ENCODE measurements around the gene NMNAT2. TPM values are rescaled to one million over a fixed set of nuclear protein-coding genes. Genes with fewer than 3 reads are reported as not detected.

Gene NMNAT2
- total RNA-seq, 4 donors from 2014 or later = 0.20 to 0.48 (median 0.27) TPM; not detected in 1

- in situ Hi-C loops (cut with MboI; ENCODE audit: low pct_ligation_motif_present in 1 of 4, low pct_unique_long_range_greater_than_20kb in 1 of 4, low sequenced_read_pairs in 3 of 4) (no loop called here), intact Hi-C loops (cut with DNase I; ENCODE audit: low total_unique reads) (no loop called here)
- TF ChIP-seq POLR2AphosphoS5 (IDR thresholded peaks at IDR 0.05) = no peak
- no peak for TF ChIP-seq POLR2A (IDR thresholded peaks at IDR 0.05)
- Histone ChIP-seq H3K36me3 (no peaks in the 10 kb centered on the region), H3K4me3 (no peak overlapping the region), H3K27me3 (no peaks in the 10 kb centered on the region), H3K4me1 (no peaks in the 10 kb centered on the region), H3K27ac (no peak overlapping the region), H3K9me3 (no peaks in the 10 kb centered on the region)
- no peak for DNase-seq
- 65 to 83% methylated on average over 2 to 6 of the region's 6 CpGs for WGBS, 2 donors (ENCODE audit: low coverage in 1 of 2)
Measured at GRCh38 chr1:183263886-183264602, 154.1 kb downstream of the NMNAT2 start.

GRCh38 chr1:183262628-183263200, 155.5 kb downstream of the NMNAT2 start:
- Histone ChIP-seq H3K27ac (no peak overlapping the region), H3K27me3 (no peaks in the 10 kb centered on the region), H3K9me3 (no peaks in the 10 kb centered on the region), H3K4me3 (no peak overlapping the region), H3K4me1 (no peaks in the 10 kb centered on the region), H3K36me3 (no peaks in the 10 kb centered on the region)
- intact Hi-C loops (cut with DNase I; ENCODE audit: low total_unique reads) (no loop called here), in situ Hi-C loops (cut with MboI; ENCODE audit: low pct_ligation_motif_present in 1 of 4, low pct_unique_long_range_greater_than_20kb in 1 of 4, low sequenced_read_pairs in 3 of 4) (no loop called here)
- 66 to 67% methylated on average over 4 to 5 of the region's 5 CpGs for WGBS, 2 donors (ENCODE audit: low coverage in 1 of 2)
- TF ChIP-seq EP300 (IDR thresholded peaks at IDR 0.05; ENCODE audit: low read depth) (no peak), CTCF (IDR thresholded peaks at IDR 0.05) (no peak), POLR2AphosphoS5 (IDR thresholded peaks at IDR 0.05) (no peak), POLR2A (IDR thresholded peaks at IDR 0.05) (no peak)
- DNase-seq = no peak

GRCh38 chr1:183259924-183260323, 158.3 kb downstream of the NMNAT2 start:
- Histone ChIP-seq H3K27me3 (no peaks in the 10 kb centered on the region), H3K4me3 (no peak overlapping the region), H3K27ac (no peak overlapping the region), H3K9me3 (peaks cover 0 to 2% of the 10 kb centered on the region in 2 donors), H3K36me3 (no peaks in the 10 kb centered on the region), H3K4me1 (no peaks in the 10 kb centered on the region)
- in situ Hi-C loops (cut with MboI; ENCODE audit: low pct_ligation_motif_present in 1 of 4, low pct_unique_long_range_greater_than_20kb in 1 of 4, low sequenced_read_pairs in 3 of 4) (no loop called here), intact Hi-C loops (cut with DNase I; ENCODE audit: low total_unique reads) (no loop called here)
- TF ChIP-seq CTCF (IDR thresholded peaks at IDR 0.05) = no peak
- no peak for TF ChIP-seq EP300 (IDR thresholded peaks at IDR 0.05; ENCODE audit: low read depth)
- TF ChIP-seq POLR2A (IDR thresholded peaks at IDR 0.05) = no peak
- no peak for TF ChIP-seq POLR2AphosphoS5 (IDR thresholded peaks at IDR 0.05)
- DNase-seq = no peak
- WGBS, 2 donors (ENCODE audit: low coverage in 1 of 2) = 82 to 97% methylated on average over 5 of the region's 5 CpGs

GRCh38 chr1:183255073-183255472, 163.1 kb downstream of the NMNAT2 start:
- H3K27me3 ChIP-seq = no peaks in the 10 kb centered on the region
- H3K4me1 ChIP-seq = no peaks in the 10 kb centered on the region
- DNase-seq = no peak
- in situ Hi-C loops (cut with MboI; ENCODE audit: low pct_ligation_motif_present in 1 of 4, low pct_unique_long_range_greater_than_20kb in 1 of 4, low sequenced_read_pairs in 3 of 4) (no loop called here), intact Hi-C loops (cut with DNase I; ENCODE audit: low total_unique reads) (no loop called here)
- WGBS, 2 donors (ENCODE audit: low coverage in 1 of 2) = 73 to 88% methylated on average over 1 of the region's 1 CpG
- no peak overlapping the region for H3K27ac ChIP-seq
- H3K36me3 ChIP-seq = no peaks in the 10 kb centered on the region
- TF ChIP-seq EP300 (IDR thresholded peaks at IDR 0.05; ENCODE audit: low read depth) (no peak), POLR2A (IDR thresholded peaks at IDR 0.05) (no peak), POLR2AphosphoS5 (IDR thresholded peaks at IDR 0.05) (no peak)
- H3K4me3 ChIP-seq = no peak overlapping the region
- H3K9me3 ChIP-seq = peaks cover 0 to 5% of the 10 kb centered on the region in 2 donors

- DNase-seq = no peak
- H3K4me1 ChIP-seq = no peaks in the 10 kb centered on the region
- no peaks in the 10 kb centered on the region for H3K36me3 ChIP-seq
- peaks cover 0 to 5% of the 10 kb centered on the region in 2 donors for H3K9me3 ChIP-seq
- no peaks in the 10 kb centered on the region for H3K27me3 ChIP-seq
- in situ Hi-C loops (cut with MboI; ENCODE audit: low pct_ligation_motif_present in 1 of 4, low pct_unique_long_range_greater_than_20kb in 1 of 4, low sequenced_read_pairs in 3 of 4) (no loop called here), intact Hi-C loops (cut with DNase I; ENCODE audit: low total_unique reads) (no loop called here)
- 87% methylated on average over 8 of the region's 8 CpGs; no CpG with 5 or more reads in 1 of the 2 donors for WGBS, 2 donors (ENCODE audit: low coverage in 1 of 2)
- H3K27ac ChIP-seq = no peak overlapping the region
- H3K4me3 ChIP-seq = no peak overlapping the region
- TF ChIP-seq CTCF (IDR thresholded peaks at IDR 0.05) (no peak), POLR2AphosphoS5 (IDR thresholded peaks at IDR 0.05) (no peak), POLR2A (IDR thresholded peaks at IDR 0.05) (no peak), EP300 (IDR thresholded peaks at IDR 0.05; ENCODE audit: low read depth) (no peak)
Measured at GRCh38 chr1:183251959-183252450, 166.2 kb downstream of the NMNAT2 start.

Data from transverse colon (tissue), 4 donors.